Activated CD4-positive, alpha-beta T cell treated with anti-CD3 and anti-CD28 coated beads for 36 hours (primary cell): ENCODE data around the gene TPM1. TPM values are rescaled to one million over a fixed set of nuclear protein-coding genes. Genes with fewer than 3 reads are reported as not detected.

ENCODE experiments used
- ATAC-seq: fragments of 200-7000 bp; cut with Tn5 transposase; one replicate; pipeline ENCODE4 v1.10.0; 2021; ENCODE audit warnings: mild to moderate bottlenecking, moderate library complexity
- CTCF ChIA-PET: fragments of 350-600 bp; sonication (Branson Sonifier 250); formaldehyde crosslinking; loops from one replicate; lab custom pipeline; 2021; ENCODE audit warnings: antibody characterized with exemption; lab: Charles Lee
- POLR2A ChIA-PET: fragments of 350-600 bp; sonication (Branson Sonifier 250); formaldehyde crosslinking; loops from one replicate; lab custom pipeline; 2021; ENCODE audit warnings: antibody characterized with exemption, inconsistent platforms; lab: Charles Lee
- DNase-seq: peaks from one replicate; pipeline ENCODE4 v3.0.0-alpha.2; 2020
- H3K27ac Mint-ChIP-seq: one replicate; pipeline ENCODE4 v1.8.0; 2021; ENCODE audit warnings: mixed read lengths
- H3K27me3 Mint-ChIP-seq: one replicate; pipeline ENCODE4 v1.8.0; 2021; ENCODE audit warnings: mixed read lengths
- H3K36me3 Mint-ChIP-seq: one replicate; pipeline ENCODE4 v1.8.0; 2021; ENCODE audit warnings: low read depth, mixed read lengths
- H3K4me1 Mint-ChIP-seq: one replicate; pipeline ENCODE4 v1.8.0; 2021; ENCODE audit warnings: mixed read lengths
- H3K4me3 Mint-ChIP-seq: one replicate; pipeline ENCODE4 v1.8.0; 2021; ENCODE audit warnings: mild to moderate bottlenecking, moderate library complexity, mixed read lengths
- H3K9me3 Mint-ChIP-seq: one replicate; pipeline ENCODE4 v1.8.0; 2021; ENCODE audit warnings: low read depth, mixed read lengths
- intact Hi-C, 2 experiments: fragments of 100-400 bp; cut with DNase I in 1 of 2; cut with micrococcal nuclease in 1 of 2; formaldehyde crosslinking; loops; one replicate each; pipeline versions ENCODE4 v1.14.2 to v1.15.1; 2022 to 2024; cut with DNase I, micrococcal nuclease
- total RNA-seq, 2 experiments: library from RNA; stranded (reverse); gene quantifications; one replicate each; pipeline ENCODE4 v1.2.3, GENCODE V29; 2021

Gene TPM1
- total RNA-seq, 2 experiments from 2014 or later, result 7.6 to 8.9 TPM

GRCh38 chr15:63043335-63044076 is 959 bp downstream of the TPM1 start:
- Mint-ChIP-seq H3K4me1 (peaks cover 13% of the 10 kb centered on the region), H3K9me3 (no peaks in the 10 kb centered on the region), H3K4me3 (peak overlapping the region; percentile 50), H3K27ac (no peak overlapping the region), H3K27me3 (peaks cover 63% of the 10 kb centered on the region), H3K36me3 (no peaks in the 10 kb centered on the region)
- POLR2A ChIA-PET, result interaction anchor here (0.6 kb wide), 1 partner anchor 453 kb away, joined by 3 read pairs; no protein-coding TSS in a partner anchor
- DNase-seq, result peak; percentile 27
- CTCF ChIA-PET, result interaction anchor here (0.6 kb wide), 1 partner anchor 67 kb away, joined by 3 read pairs; no protein-coding TSS in a partner anchor
- intact Hi-C loops, result loop anchor here in 1 of 2 experiments (10.0 kb wide), 1 partner anchor 241 kb away; no protein-coding TSS in a partner anchor
- ATAC-seq, result no peak

GRCh38 chr15:63044077-63044644 is 1.6 kb downstream of the TPM1 start:
- ATAC-seq (no peak), DNase-seq (no peak)
- ChIA-PET POLR2A (interaction anchor here (0.6 kb wide), 1 partner anchor 453 kb away, joined by 3 read pairs; no protein-coding TSS in a partner anchor), CTCF (interaction anchor here (0.6 to 1.6 kb wide), 4 partner anchors 13 to 67 kb away, joined by 3 to 5 read pairs (median 4); no protein-coding TSS in a partner anchor)
- no peaks in the 10 kb centered on the region for H3K9me3 Mint-ChIP-seq
- H3K4me1 Mint-ChIP-seq, result peaks cover 14% of the 10 kb centered on the region
- no peaks in the 10 kb centered on the region for H3K36me3 Mint-ChIP-seq
- intact Hi-C loops, result loop anchor here in 1 of 2 experiments (10.0 kb wide), 1 partner anchor 241 kb away; no protein-coding TSS in a partner anchor
- peaks cover 63% of the 10 kb centered on the region for H3K27me3 Mint-ChIP-seq
- peak overlapping the region; percentile 50 for H3K4me3 Mint-ChIP-seq
- no peak overlapping the region for H3K27ac Mint-ChIP-seq

DNA sequence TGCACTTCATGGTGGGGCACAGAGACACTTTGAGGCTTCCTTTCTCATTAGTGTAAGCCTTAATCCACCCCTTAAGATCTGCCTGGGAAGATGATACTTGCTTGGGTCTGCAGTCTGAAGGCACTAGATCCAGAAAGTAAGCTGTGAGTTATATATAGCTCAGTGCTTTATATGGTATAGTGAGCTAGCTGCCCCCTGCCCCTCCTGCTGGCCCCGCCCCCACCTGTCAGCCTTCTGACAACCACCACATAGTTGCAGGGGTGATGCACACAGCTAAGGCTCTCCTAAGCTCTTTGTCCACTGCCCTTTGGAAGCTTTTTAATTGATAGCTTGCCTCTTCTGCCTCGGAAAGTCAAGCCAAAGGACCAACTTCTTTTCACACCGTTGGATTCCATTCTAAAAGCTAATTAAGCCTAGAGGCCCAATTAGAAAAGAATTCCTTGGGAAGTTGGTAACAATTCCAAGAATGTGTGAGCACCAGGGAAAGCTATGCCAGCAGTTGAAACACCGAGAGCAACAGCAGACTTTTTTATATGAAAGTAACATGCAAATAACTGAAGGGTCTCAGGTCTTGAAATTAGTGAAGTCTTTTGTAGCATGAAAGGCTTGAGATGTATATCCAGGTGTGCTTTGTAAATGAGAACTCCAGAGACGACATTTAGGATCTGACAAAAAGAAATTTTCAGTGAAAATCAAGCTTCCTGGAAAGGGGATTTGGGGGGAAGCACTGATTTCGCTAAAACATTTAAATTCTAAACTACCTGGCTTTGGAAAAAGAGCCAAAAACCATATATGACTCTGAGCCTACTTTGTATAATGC is 2.3 kb downstream of the TPM1 start:
- Mint-ChIP-seq H3K36me3 (no peaks in the 10 kb centered on the region), H3K27me3 (peaks cover 59% of the 10 kb centered on the region)
- intact Hi-C loops, result loop anchor here (5.0 to 10.0 kb wide), 3 partner anchors 240 to 983 kb away; partner anchors contain the start of gene VPS13C (in 1 of the 2)

GRCh38 chr15:63045465-63045840 is 2.9 kb downstream of the TPM1 start:
- no peak for DNase-seq
- no peaks in the 10 kb centered on the region for H3K36me3 Mint-ChIP-seq
- peaks cover 21% of the 10 kb centered on the region for H3K4me1 Mint-ChIP-seq
- ChIA-PET POLR2A (no interaction called here), CTCF (interaction anchor here (1.0 to 1.6 kb wide), 3 partner anchors 10 to 49 kb away, joined by 5 to 6 read pairs (median 5); no protein-coding TSS in a partner anchor)
- intact Hi-C loops, result loop anchor here (5.0 to 10.0 kb wide), 3 partner anchors 239 to 983 kb away; partner anchors contain the start of gene VPS13C (in 1 of the 2)
- peaks cover 54% of the 10 kb centered on the region for H3K27me3 Mint-ChIP-seq
- H3K4me3 Mint-ChIP-seq, result no peak overlapping the region
- no peak for ATAC-seq
- no peak overlapping the region for H3K27ac Mint-ChIP-seq
- H3K9me3 Mint-ChIP-seq, result no peaks in the 10 kb centered on the region

More for the DNA sequence above, 2.3 kb downstream of the TPM1 start:
- no peak overlapping the region for H3K27ac Mint-ChIP-seq
- POLR2A ChIA-PET, result no interaction called here
- no peak for ATAC-seq
- CTCF ChIA-PET, result interaction anchor here (0.6 to 1.6 kb wide), 6 partner anchors 9 to 555 kb away, joined by 3 to 6 read pairs (median 4); no protein-coding TSS in a partner anchor
- no peak for DNase-seq
- no peaks in the 10 kb centered on the region for H3K9me3 Mint-ChIP-seq
- no peak overlapping the region for H3K4me3 Mint-ChIP-seq
- H3K4me1 Mint-ChIP-seq, result peaks cover 20% of the 10 kb centered on the region

DNA sequence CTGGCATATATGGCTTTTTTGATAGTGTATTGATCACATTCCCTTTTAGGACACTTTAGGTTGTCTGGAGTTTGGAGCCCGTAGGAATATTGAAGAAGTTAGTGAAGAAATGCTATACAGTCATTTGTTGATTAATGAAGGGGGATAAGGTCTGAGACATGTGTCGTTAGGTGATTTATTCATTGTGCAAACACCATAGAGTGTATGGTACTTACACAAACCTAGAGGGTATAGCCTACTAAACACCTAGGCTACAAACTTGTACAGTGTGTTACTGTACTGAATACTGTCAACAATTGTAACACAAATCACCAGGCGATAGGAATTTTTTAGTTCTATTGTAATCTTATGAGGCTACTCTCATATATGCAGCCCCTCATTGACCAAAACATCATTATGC is 3.3 kb downstream of the TPM1 start:
- Mint-ChIP-seq H3K9me3 (no peaks in the 10 kb centered on the region), H3K4me1 (peaks cover 21% of the 10 kb centered on the region), H3K27ac (no peak overlapping the region), H3K36me3 (no peaks in the 10 kb centered on the region), H3K27me3 (peaks cover 52% of the 10 kb centered on the region), H3K4me3 (no peak overlapping the region)
- ATAC-seq (no peak), DNase-seq (no peak)
- CTCF ChIA-PET, result interaction anchor here (1.1 to 4.2 kb wide), 4 partner anchors 10 to 47 kb away, joined by 5 to 61 read pairs (median 8); no protein-coding TSS in a partner anchor
- intact Hi-C loops, result loop anchor here (5.0 to 10.0 kb wide), 3 partner anchors 239 to 984 kb away; partner anchors contain the start of gene VPS13C (in 1 of the 2)
- POLR2A ChIA-PET, result no interaction called here

DNA sequence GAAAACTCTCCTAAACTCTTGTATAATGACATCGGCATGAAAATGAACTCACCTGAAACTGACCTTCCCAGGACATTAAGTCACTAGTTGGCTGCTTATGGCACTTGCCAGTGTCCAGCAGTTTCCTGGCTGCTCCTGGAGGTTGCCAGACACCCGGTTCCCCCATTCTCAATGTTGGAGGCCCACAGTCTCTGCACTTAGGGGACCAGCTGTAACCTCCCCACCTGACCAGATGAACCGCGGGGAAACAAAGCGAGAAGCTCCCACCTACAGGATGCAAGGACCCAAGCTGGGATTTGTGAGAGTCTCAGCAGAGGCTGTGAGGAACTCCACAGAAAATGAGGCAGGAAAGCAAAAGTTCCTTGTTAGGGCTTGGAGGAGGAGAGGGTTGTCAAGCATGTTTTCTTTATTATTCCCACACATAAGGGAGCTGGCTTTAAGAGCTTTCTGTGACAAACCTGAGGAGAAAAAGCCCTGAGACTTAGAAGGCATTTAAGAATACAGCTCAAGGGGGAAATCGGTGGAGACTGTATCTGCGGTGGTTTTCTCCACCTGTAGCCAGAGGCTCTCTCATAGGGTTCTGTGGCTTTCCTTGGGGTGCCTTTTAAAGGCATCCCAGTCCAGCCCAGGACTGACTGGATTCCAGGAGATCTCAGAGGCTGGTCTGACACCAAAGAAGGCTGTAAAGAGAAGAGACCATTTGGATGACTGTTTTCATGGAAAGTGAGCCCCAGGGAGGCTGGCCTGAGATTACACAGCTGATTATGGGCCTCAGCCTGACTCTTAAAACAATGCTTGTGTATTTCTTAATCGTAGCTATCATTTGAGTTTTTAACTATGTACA is 4.6 kb downstream of the TPM1 start:
- DNase-seq, result no peak
- CTCF ChIA-PET, result interaction anchor here (0.5 to 4.2 kb wide), 46 partner anchors 9 to 546 kb away, joined by 3 to 61 read pairs (median 4); partner anchors contain the start of gene RPS27L
- H3K27ac Mint-ChIP-seq, result no peak overlapping the region

GRCh38 chr15:63047792-63048114 is 5.2 kb downstream of the TPM1 start:
- no peaks in the 10 kb centered on the region for H3K9me3 Mint-ChIP-seq
- ATAC-seq (no peak), DNase-seq (no peak)
- peaks cover 21% of the 10 kb centered on the region for H3K4me1 Mint-ChIP-seq
- intact Hi-C loops, result loop anchor here (1.0 to 10.0 kb wide), 11 partner anchors 46 to 985 kb away; partner anchors contain the start of genes LACTB (in 2 of the 2), APH1B (in 1 of the 2), RAB8B (in 1 of the 2) and TLN2 (in 1 of the 2)
- H3K27ac Mint-ChIP-seq, result no peak overlapping the region
- ChIA-PET CTCF (interaction anchor here (0.6 to 4.2 kb wide), 46 partner anchors 10 to 1534 kb away, joined by 3 to 61 read pairs (median 4); partner anchors contain the start of gene RPS27L), POLR2A (no interaction called here)
- peaks cover 39% of the 10 kb centered on the region for H3K27me3 Mint-ChIP-seq
- no peaks in the 10 kb centered on the region for H3K36me3 Mint-ChIP-seq
- H3K4me3 Mint-ChIP-seq, result peak overlapping the region; percentile 84

More for the DNA sequence above, 4.6 kb downstream of the TPM1 start:
- intact Hi-C loops, result loop anchor here (5.0 to 10.0 kb wide), 3 partner anchors 238 to 985 kb away; partner anchors contain the start of gene VPS13C (in 1 of the 2)
- ATAC-seq, result no peak
- Mint-ChIP-seq H3K4me1 (peaks cover 21% of the 10 kb centered on the region), H3K4me3 (peak overlapping the region; percentile 84), H3K27me3 (peaks cover 41% of the 10 kb centered on the region), H3K36me3 (no peaks in the 10 kb centered on the region), H3K9me3 (no peaks in the 10 kb centered on the region)
- POLR2A ChIA-PET, result no interaction called here

DNA sequence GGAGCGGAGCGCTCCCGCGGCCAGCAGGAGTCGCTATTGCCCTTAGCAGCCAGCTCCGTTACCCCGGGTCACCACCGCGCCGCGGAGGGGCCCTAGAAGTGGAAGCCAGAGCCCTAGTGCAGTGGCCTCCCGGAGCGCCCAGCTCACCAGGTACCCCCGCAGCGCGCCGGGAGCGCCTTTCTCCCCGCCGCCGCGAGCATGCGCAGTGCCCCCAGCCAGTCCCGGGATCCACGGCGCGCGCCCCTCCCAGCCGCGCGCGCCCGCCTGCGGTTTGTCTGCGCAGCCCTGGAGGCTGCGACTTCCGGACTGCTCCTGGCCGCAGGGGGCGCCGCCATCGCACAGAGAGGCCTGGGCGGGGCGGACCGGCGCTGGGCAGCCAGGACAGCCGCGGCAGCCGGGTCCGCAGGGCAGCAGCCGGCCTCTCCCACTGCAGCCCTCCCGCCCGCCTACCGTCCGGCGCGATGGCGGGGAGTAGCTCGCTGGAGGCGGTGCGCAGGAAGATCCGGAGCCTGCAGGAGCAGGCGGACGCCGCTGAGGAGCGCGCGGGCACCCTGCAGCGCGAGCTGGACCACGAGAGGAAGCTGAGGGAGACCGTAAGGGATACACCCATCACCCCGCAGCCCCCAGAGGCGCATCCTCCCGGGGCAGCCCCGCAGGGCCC is 5.7 kb downstream of the TPM1 start:
- intact Hi-C loops, result loop anchor here (1.0 to 10.0 kb wide), 11 partner anchors 45 to 986 kb away; partner anchors contain the start of genes LACTB (in 2 of the 2), APH1B (in 1 of the 2), RAB8B (in 1 of the 2) and TLN2 (in 1 of the 2)
- peak; percentile 86 for ATAC-seq
- H3K27ac Mint-ChIP-seq, result no peak overlapping the region

More for the DNA sequence above, 5.7 kb downstream of the TPM1 start:
- peak overlapping the region; percentile 84 for H3K4me3 Mint-ChIP-seq
- POLR2A ChIA-PET, result no interaction called here
- peaks cover 18% of the 10 kb centered on the region for H3K4me1 Mint-ChIP-seq
- no peaks in the 10 kb centered on the region for H3K9me3 Mint-ChIP-seq
- DNase-seq, result peak; percentile 91
- CTCF ChIA-PET, result interaction anchor here (0.6 to 4.2 kb wide), 48 partner anchors 9 to 1534 kb away, joined by 3 to 61 read pairs (median 4); partner anchors contain the start of gene RPS27L
- no peaks in the 10 kb centered on the region for H3K36me3 Mint-ChIP-seq
- H3K27me3 Mint-ChIP-seq, result peaks cover 36% of the 10 kb centered on the region
